Measurements from ENCODE around the gene OR6J1.

OR6J1 gene

DNA sequence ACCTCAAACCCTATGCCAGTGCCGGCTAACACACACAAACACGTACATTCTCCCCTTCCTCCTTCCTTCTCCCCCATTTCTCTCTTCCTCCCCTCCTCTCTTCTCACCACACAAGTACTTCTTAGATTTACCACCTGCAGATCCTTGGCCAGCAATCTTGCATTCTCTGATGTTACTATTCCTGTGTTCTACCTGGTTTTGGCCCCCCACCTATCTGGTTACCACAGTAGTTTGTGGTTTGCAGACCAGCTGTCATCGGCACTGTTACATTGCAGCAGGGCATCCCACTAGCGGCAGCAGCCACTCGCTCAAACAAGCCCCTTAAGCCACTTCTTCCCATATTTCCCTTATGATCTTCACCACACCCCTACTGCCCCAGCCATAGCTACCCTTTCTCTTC, 42.2 kb downstream of the OR6J1 start:
- no peak for DNase-seq

DNA sequence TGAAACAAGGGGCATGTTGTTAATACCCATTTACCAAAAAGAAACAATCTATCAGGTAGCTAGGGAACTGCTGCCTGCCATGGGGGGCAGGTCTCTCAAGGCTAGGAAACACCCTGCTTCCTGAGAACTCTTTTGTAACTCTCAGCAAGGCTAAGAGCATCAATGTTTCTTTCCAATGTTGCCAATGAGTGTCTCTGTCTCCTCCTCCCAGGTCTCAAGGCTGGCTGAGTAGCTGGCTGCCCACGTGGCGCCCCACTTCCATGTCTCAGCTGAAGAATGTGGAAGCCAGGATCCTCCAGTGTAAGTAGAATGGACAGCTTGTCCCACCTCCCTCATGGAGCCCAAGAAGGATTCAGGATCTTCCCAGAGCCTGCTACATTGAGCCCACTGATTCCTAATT, 42.7 kb downstream of the OR6J1 start:
- no peak for DNase-seq

DNA sequence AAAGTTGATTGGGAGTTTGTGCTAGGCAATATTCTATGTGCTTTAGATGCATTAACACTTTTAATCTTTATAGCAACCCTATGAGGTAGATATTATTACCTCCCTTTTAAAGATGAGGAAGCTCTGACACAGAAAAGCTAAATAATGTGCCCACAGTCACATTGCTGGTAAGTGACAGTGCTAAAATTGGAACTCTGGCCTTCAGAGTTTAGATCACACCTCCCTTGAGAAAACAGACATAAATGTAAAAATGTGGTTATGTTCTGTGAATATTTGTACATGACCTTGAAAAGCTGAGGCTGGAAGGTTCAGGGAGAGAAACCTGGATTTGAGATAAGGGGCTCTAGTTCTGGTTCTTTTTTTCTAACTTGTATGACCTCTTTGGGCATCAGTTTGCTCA, 44.1 kb downstream of the OR6J1 start:
- DNase-seq, result no peak

DNA sequence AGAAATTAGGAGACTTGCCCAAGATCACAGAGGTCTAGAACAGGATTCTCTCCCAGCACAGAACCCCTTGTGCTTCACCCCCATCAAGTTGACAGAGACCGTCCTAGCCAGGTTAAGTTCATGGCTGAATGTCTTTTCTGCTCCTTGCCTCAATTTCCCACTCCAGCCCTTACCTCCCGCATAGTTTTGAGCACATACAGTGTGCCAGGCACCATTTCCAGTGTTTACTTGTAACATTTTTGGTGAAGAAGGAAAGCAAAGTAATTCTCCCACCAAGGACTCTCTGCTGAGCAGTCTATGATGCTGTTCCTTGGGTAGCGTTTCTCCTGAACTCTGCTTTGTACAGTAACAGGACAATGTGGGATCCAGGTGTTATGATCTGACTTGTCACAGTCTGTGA, 44.8 kb downstream of the OR6J1 start:
- no peak for DNase-seq

DNA sequence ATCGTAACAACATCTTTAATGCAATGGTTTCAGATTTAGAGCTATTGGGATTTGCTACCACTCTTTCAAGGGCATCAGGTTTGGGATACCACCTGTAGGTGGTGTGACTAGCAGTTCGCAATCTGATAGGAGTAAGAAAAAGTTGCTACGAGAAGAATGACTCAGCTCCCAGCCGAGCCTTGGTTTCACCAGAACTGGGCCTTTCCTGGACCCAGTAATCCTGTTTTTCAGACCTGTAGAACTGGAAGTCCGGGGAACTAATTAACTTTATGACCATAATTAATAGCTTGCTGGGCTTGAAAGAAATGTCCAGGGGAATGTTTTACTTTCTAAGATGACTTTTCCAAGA, 45.3 kb downstream of the OR6J1 start:
- peak; percentile 40 for DNase-seq

DNA sequence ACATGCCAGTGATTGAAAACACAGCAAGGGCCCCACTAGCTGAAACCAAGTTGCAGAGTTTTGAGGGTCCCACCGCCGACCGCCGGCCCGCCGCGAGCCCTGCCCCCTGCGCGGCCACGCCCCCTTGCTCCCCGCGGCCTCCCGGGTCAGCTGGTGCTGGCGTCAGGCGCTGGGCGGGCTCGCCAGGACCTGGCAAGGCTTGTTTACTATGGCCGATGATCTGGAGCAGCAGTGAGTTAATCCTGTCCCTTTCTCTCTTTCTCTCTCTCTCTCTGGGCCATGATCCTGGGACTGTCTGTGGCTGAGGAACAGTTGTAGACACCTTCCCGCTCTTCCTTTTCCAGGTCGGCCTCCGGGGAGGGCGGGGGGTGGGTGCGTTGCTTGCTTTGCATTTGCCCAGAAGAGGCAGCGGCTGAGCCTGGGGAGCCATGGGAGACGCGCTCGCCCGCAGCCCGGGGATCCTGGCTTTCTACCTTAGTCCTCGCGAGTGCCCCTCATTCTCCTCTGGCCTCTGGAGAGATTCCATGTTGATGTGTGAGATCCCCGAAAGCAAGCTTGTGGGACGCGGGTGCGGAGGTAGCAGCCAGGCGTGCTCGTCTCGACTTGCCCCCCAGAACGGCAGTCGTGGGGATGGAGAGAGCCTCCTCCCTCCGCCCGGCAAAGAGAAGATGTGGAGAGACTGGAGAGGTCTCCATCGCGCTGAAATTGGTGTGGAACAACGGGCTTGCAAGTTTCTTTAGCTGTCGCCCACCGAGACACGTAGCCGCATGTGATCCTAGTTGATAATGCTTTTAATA, 45.9 kb downstream of the OR6J1 start, which contains the start of gene ABHD4:
TSS of gene ABHD4 (plus strand) at position 202 of the 797 bp plus-strand sequence. CDS start at position 209, 7 bp downstream.
- DNase-seq, result peak; percentile 69

DNA sequence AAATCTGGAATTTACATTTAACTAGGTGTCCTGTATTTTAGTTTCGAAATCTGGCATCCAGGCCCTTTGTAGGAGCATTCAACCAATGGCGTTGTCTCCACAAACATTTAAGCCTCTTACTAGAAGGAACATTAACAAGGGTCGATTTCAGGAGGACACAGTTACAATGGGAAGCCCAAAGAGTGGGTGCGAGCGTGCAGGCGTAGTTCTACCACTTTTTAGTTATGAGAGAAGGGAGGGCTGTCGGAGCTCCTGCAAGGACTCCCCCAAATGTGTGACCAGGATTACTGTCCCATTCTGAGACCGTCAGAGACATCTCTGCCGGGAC, 46.4 kb downstream of the OR6J1 start:
- DNase-seq, result no peak

DNA sequence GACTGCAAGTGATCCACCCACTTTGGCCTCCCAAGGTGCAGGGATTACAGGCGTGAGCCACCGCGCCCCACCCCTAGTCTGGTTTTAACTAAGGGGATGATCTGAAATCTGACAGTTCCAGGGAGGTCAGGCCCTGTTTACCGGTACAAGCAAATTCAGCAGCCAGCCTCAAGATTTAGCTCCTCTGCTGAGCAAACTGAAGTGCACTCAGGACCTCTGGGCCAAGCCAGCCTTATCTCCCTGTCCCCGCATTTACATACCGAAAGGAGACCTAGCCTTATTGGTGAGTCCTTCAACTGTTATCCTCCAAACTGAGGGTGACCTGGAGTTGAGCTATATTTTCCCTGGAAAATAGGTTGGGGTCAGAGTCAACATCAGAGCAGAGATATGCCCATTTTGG, 46.9 kb downstream of the OR6J1 start:
- DNase-seq, result no peak

DNA sequence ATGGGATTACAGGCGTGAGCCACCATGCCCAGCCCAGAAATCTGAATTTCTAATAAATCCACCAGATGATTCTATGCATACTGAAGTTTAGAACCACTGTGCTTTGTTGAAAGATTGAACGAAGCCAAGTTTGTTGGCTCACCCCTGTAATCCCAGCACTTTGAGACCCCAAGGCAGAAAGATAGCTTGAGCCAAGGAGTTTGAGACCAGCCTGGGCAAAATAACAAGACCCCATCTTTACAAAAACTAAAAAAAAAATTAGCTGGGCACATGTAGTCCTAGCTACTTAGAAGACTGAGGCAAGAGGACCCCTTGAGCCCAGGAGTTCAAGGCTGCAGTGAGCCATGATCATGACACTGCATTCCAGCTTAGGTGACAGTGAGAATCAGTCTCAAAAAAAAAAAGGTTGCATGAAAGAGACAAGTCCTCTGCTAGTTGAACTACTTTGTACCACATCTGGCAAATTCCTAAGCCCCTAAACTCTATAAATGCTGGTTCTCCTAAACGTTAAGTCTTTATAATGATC, 47.7 kb downstream of the OR6J1 start:
- DNase-seq, result no peak

DNA sequence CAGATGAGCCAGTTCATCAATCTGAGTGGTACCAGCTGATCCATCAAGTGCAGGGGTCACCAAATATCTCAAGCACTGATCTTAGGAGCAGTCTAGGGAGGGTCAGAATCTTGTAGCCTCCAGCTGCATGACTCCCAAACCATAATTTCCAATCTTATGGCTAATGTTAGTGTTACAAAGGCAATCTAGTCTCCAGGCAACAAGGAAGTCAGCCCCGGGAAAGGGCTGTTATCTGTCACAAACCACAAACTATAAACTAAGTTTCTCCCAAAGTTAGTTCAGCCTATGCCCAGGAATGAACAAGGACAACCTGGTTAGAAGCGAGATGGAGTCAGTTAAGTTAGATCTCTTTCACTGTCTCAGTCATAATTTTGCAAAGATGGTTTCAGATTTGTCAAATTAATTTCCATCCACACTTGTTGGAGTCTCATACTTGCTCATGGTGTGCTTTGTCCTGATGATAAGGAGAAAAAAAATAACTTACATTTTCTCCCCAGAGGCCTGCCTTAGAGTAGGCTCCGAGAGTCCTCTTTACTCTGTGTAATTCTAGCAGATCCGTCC, 49.9 kb downstream of the OR6J1 start:
- DNase-seq, result no peak

DNA sequence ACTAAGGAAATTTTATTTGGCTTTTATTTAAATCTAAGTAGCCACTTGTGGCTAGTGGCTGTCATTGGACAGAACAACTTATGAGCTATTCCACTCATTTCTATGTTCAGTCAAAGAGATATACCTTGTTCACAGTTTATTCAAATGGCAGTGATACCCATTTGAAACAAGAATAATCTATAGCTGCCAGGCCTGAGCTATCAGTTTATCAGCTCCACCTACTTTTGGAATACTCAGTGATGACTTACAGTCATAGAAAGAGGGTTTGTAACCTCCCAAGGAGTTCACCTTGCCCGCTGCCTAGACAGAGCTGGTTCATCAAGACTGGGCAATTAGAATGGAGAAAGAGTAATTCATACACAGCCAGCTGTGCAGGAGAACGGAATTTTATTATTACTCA, 50.6 kb downstream of the OR6J1 start:
- DNase-seq, result no peak

DNA sequence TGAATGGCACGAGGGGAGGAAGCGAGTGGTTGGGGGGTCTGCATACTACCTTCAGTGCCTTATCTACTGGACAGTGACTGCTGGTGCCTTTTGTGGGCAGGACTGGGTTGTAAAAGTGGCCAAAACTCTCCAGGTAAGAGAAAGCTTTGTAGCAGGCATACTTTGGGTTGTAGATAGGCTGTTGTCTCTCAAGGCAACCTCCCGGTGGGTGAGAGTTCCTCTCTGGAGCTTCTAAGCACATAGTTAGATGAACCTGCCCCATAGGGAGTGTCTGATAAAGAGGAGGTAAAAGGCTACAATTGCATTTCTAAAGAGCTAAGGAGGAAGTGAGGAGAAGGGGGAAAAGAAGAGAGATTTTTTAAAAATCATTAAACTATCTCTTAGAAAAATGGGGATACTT, 51.0 kb downstream of the OR6J1 start:
- DNase-seq, result no peak

DNA sequence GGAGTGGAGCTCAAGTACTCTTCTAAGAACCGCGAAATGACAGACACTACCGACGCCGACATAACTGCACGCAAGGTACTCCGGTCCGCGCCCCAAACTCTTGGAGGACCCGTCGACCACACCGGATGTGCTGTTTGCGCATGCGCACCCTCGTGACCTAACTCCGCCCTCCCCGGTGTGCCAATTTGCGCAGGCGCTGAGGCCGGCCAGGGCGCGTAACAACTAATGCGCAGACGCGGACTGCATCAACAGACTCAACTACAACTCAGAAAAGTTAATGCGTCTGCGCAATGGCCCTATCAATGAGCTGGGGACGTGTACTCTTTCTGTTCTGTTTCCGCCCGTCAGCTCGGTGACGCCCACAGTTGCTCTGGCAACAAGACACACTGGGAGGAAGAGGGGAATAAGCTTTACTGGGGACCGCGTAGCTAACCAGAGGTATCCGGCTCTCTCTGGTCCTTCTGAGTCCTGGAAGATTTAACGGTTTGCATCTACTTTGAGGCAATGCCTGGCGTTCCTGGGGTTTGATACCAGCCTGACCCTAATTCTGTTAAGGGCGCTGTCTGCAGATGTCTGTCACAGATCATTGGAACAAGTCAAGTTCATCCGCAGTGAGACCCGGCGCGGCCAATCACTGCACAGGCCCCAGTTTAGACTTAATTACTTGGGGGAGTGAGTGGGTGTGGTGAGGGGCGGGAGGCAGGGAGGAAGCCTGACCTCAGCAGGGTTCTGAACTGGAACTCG, 54.9 kb downstream of the OR6J1 start, which contains the start of gene DAD1:
TSS of gene DAD1 (minus strand) at position 129 of the 744 bp plus-strand sequence. CDS start at position 62, 67 bp downstream.
- DNase-seq, result peak; percentile 100

DNA sequence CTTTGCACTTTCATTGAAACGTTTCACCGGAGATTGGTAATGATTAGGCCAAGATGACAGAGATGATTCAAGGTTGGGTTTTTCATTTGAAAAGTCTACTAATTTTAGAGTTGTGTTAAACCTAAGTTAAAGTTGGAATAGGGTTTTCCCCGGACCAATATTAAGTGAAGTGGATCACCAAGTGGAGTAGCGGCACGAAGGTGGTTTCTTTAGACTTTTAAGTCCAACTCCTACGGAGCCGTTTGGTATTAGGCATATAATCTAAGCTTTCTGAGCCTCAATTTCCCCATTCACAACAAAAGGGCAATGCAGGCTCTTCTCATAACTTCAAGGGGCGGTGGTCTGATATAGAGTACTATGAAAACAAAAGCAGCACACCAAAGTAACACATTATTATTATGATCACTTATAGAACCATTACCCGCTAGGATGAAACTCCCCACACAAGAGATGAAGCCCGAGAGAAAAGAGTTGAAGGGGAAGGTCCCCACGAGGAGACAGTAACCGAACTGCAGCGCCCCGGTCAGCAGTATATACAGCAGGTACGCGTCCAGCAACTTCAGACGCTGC, 55.5 kb downstream of the OR6J1 start:
- no peak for DNase-seq

DNA sequence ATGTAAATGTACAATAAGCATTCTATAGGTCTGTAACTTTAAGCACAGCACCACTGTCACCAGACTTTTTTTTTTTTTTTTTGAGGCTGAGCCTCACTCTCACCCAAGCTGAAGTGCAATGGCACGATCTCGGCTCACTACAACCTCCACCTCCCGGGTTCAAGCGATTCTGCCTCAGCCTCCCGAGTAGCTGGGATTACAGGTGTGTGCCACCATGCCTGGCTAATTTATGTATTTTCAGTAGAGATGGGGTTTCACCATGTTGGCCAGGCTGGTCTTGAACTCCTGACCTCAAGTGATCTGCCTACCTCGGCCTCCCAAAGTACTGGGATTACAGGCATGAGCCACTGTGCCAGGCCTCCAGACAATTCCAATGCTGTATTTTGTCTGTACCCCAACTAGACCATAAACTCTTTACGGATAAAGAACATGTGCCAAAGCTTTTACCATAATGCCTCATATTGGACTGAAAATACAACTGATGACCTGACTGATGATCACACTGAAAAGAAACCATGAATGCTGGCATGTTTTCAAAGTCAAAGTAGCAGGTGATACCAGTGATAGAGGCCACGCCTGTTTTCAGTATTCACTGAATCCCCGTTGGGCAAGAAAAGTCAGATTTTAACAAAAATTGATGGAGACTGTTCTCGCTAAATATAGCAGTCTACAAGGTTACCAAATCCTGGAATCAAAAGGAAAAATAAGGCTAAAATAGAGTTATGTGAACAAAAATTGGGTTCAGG, 56.3 kb downstream of the OR6J1 start:
- DNase-seq, result peak; percentile 59

DNA sequence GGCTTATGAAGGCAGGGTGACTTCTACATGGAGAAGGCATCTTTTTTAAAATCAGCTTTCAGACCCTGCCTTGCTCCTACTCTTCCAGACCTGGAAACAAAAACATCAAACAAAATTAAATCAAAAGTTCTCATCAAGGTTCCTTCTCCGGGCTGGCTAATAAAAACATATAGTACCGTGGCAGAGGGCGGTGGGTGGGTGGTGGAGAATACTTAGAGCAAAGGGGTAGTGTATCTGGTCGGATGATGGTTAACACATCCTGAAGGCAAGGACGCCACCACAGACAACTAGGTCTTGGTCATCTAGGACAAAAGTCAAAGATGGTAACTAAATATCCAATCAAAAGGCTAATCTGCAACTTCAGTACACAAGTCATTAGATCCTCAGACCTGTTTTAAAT, 56.9 kb downstream of the OR6J1 start:
- DNase-seq, result no peak

DNA sequence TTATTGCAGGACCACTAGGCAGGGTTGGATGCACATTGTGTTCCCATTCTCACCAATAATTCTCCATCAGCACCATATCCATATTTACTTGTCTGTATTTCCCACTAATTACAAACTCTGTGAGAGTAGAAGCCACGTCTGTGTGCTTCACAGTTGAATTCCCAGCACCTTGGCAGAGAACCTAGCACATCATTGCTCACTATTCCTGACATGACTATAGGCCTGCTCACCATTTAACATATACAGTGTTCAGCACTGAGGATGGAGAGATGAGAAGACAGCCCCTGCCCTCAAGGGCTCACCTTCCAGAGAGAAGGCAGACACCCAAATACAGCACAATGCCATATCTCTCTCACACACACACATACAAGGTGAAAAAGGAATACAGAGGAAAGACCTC, 60.2 kb downstream of the OR6J1 start:
- DNase-seq, result no peak

Data from CD4-positive, alpha-beta T cell treated with Interleukin-17A for 1 hour (primary cell).